NCI-H2029 (cell line): Measurements from ENCODE around the gene UQCRFS1.
"Not testable (repeated sequence)": the region's sequence is repeated elsewhere in the genome, so short reads cannot be mapped to it uniquely, and the experiment has no call there.

Experiments used
- DNase-seq: peaks from one replicate; lab custom pipeline; 2025; lab: John Stamatoyannopoulos, UW

The UQCRFS1 gene

GRCh38 chr19:29212648-29213573 is at the start of gene UQCRFS1:
UQCRFS1 (minus strand) TSS chr19:29213151; CDS start chr19:29213118, 33 bp downstream.
- peak; percentile 94 for DNase-seq

GRCh38 chr19:29262085-29262484 is 49.1 kb upstream of the UQCRFS1 start:
- DNase-seq: no peak

- DNase-seq: peak; percentile 14
Observed at GRCh38 chr19:29260477-29261317, 47.7 kb upstream of the UQCRFS1 start.

GRCh38 chr19:29259867-29260281 is 46.9 kb upstream of the UQCRFS1 start:
- no peak for DNase-seq

GRCh38 chr19:29259153-29259552 is 46.2 kb upstream of the UQCRFS1 start:
- no peak for DNase-seq

GRCh38 chr19:29256516-29256915 is 43.6 kb upstream of the UQCRFS1 start:
- DNase-seq: no peak

- no peak for DNase-seq
Observed at GRCh38 chr19:29255912-29256311, 43.0 kb upstream of the UQCRFS1 start.

- no peak for DNase-seq
Observed at GRCh38 chr19:29255006-29255405, 42.1 kb upstream of the UQCRFS1 start.

GRCh38 chr19:29249798-29250197 is 36.8 kb upstream of the UQCRFS1 start:
- DNase-seq: not testable (repeated sequence)

- DNase-seq: no peak
Observed at GRCh38 chr19:29248332-29248844, 35.4 kb upstream of the UQCRFS1 start.

- DNase-seq: no peak
Observed at GRCh38 chr19:29247872-29248271, 34.9 kb upstream of the UQCRFS1 start.

GRCh38 chr19:29247471-29247870 is 34.5 kb upstream of the UQCRFS1 start:
- no peak for DNase-seq

GRCh38 chr19:29247051-29247450 is 34.1 kb upstream of the UQCRFS1 start:
- DNase-seq: no peak

GRCh38 chr19:29245215-29245614 is 32.3 kb upstream of the UQCRFS1 start:
- peak; percentile 25 for DNase-seq

- no peak for DNase-seq
Observed at GRCh38 chr19:29241324-29241723, 28.4 kb upstream of the UQCRFS1 start.

- no peak for DNase-seq
Observed at GRCh38 chr19:29239213-29239776, 26.3 kb upstream of the UQCRFS1 start.

- DNase-seq: no peak
Observed at GRCh38 chr19:29233591-29233990, 20.6 kb upstream of the UQCRFS1 start.

GRCh38 chr19:29232315-29232852 is 19.4 kb upstream of the UQCRFS1 start:
- DNase-seq: no peak

GRCh38 chr19:29231306-29231705 is 18.4 kb upstream of the UQCRFS1 start:
- DNase-seq: not testable (repeated sequence)

- no peak for DNase-seq
Observed at GRCh38 chr19:29217616-29218015, 4.7 kb upstream of the UQCRFS1 start.

- no peak for DNase-seq
Observed at GRCh38 chr19:29216021-29216420, 3.1 kb upstream of the UQCRFS1 start.

GRCh38 chr19:29215322-29215845 is 2.4 kb upstream of the UQCRFS1 start:
- no peak for DNase-seq
